C4-2B (cell line): ENCODE measurements around the gene SLC30A2.

Source experiments
- CTCF ChIP-seq: fragments of 450-650 bp; conservative IDR thresholded peaks from 2 replicates; pipeline ENCODE4 v1.5.1; 2017; ENCODE audit warnings: mild to moderate bottlenecking
- ZFX ChIP-seq: fragments of 450-650 bp; IDR thresholded peaks from 2 replicates; pipeline ENCODE4 v1.6.1; 2017

- TF ChIP-seq CTCF, result no peak
- no peak for TF ChIP-seq ZFX
Observed at GRCh38 chr1:25987951-25988350, 58.0 kb downstream of the SLC30A2 start.
